Trophoblast cell (in vitro differentiated cells and primary cell): ENCODE data around the gene PTPRN2.
"Not testable (repeated sequence)": the region's sequence is repeated elsewhere in the genome, so short reads cannot be mapped to it uniquely, and the experiment has no call there.

ENCODE experiments used
- DNase-seq, 2 donors: peaks; one replicate each; pipeline ENCODE4 v3.0.0-alpha.2; 2016
- H2AFZ ChIP-seq: 2 replicates; pipeline ENCODE4 v1.6.1; 2013; ENCODE audit warnings: low read length, moderate library complexity, mild to moderate bottlenecking; ENCODE audit not compliant: insufficient read depth, poor library complexity
- H2AK5ac ChIP-seq: 2 replicates; pipeline ENCODE4 v1.6.1; 2013; ENCODE audit warnings: mild to moderate bottlenecking, low read length
- H2BK120ac ChIP-seq: 2 replicates; pipeline ENCODE4 v1.6.1; 2013; ENCODE audit warnings: low read length, mild to moderate bottlenecking, moderate library complexity; ENCODE audit not compliant: insufficient read depth, poor library complexity
- H2BK12ac ChIP-seq: 2 replicates; pipeline ENCODE4 v1.6.1; 2013; ENCODE audit warnings: mild to moderate bottlenecking, low read length, moderate library complexity
- H2BK5ac ChIP-seq: 2 replicates; pipeline ENCODE4 v1.6.1; 2013; ENCODE audit warnings: low read length, low read depth, moderate library complexity, mild to moderate bottlenecking; ENCODE audit not compliant: poor library complexity
- H3K14ac ChIP-seq: 2 replicates; pipeline ENCODE4 v1.6.1; 2013; ENCODE audit warnings: mild to moderate bottlenecking, low read length
- H3K18ac ChIP-seq: 2 replicates; pipeline ENCODE4 v1.6.1; 2013; ENCODE audit warnings: mild to moderate bottlenecking, low read length
- H3K23ac ChIP-seq: 2 replicates; pipeline ENCODE4 v1.6.1; 2013; ENCODE audit warnings: low read length
- H3K27ac ChIP-seq: 2 replicates; pipeline ENCODE4 v1.5.1; 2013; ENCODE audit warnings: low read depth, mild to moderate bottlenecking, inconsistent platforms, low read length, moderate library complexity
- H3K27me3 ChIP-seq: 2 replicates; pipeline ENCODE4 v1.6.1; 2013; ENCODE audit warnings: inconsistent platforms, mild to moderate bottlenecking, low read length, moderate library complexity; ENCODE audit not compliant: insufficient read depth
- H3K36me3 ChIP-seq, 2 experiments: 1 replicate in 1 of 2; 2 replicates in 1 of 2; pipeline ENCODE4 v1.6.1; 2013; ENCODE audit warnings: low read length in 2 of 2, mild to moderate bottlenecking in 2 of 2, moderate library complexity in 1 of 2; ENCODE audit not compliant: insufficient read depth in 2 of 2, control insufficient read depth in 1 of 2
- H3K4ac ChIP-seq: 2 replicates; pipeline ENCODE4 v1.6.1; 2013; ENCODE audit warnings: low read depth, mild to moderate bottlenecking, low read length, moderate library complexity
- H3K4me1 ChIP-seq, 2 experiments: 1 replicate in 1 of 2; 2 replicates in 1 of 2; pipeline ENCODE4 v1.6.1; 2013; ENCODE audit warnings: low read length in 2 of 2, mild to moderate bottlenecking in 2 of 2, moderate library complexity in 1 of 2; ENCODE audit not compliant: insufficient read depth in 2 of 2, control insufficient read depth in 1 of 2
- H3K4me2 ChIP-seq: 2 replicates; pipeline ENCODE4 v1.6.1; 2013; ENCODE audit warnings: inconsistent platforms, mild to moderate bottlenecking, low read length, moderate library complexity
- H3K4me3 ChIP-seq: 2 replicates; pipeline ENCODE4 v1.5.1; 2013; ENCODE audit warnings: mild to moderate bottlenecking, low read depth, low read length, inconsistent platforms
- H3K79me1 ChIP-seq: one replicate; pipeline ENCODE4 v1.6.1; 2013; ENCODE audit warnings: low read length
- H3K79me2 ChIP-seq: 2 replicates; pipeline ENCODE4 v1.6.1; 2013; ENCODE audit warnings: low read length, mild to moderate bottlenecking; ENCODE audit not compliant: control insufficient read depth, insufficient read depth, poor library complexity
- H3K9ac ChIP-seq: 2 replicates; pipeline ENCODE4 v1.6.1; 2013; ENCODE audit warnings: mild to moderate bottlenecking, low read length
- H3K9me3 ChIP-seq: 2 replicates; pipeline ENCODE4 v1.6.1; 2013; ENCODE audit warnings: low read depth, mild to moderate bottlenecking, control low read depth, inconsistent platforms, low read length; ENCODE audit not compliant: insufficient read depth
- H4K12ac ChIP-seq: 2 replicates; pipeline ENCODE4 v1.6.1; 2013; ENCODE audit warnings: low read depth, mild to moderate bottlenecking, low read length, moderate library complexity
- H4K8ac ChIP-seq: 2 replicates; pipeline ENCODE4 v1.6.1; 2013; ENCODE audit warnings: low read depth, mild to moderate bottlenecking, low read length, moderate library complexity
- H4K91ac ChIP-seq: one replicate; pipeline ENCODE4 v1.6.1; 2013; ENCODE audit warnings: low read depth, mild to moderate bottlenecking, low read length, moderate library complexity
- WGBS: extraction: QIAGEN DNeasy Blood & Tissue Kit; methylation state at CpG from one replicate; pipeline ENCODE4 v1.1.7; 2013; ENCODE audit warnings: missing lambda C conversion rate; ENCODE audit not compliant: insufficient read length, insufficient coverage; ENCODE audit errors: extremely low coverage; 5-methylcytosine and 5-hydroxymethylcytosine counted together

Gene PTPRN2

GRCh38 chr7:157702311-157703023 is 885.2 kb downstream of the PTPRN2 start:
- no peak overlapping the region for H3K27ac ChIP-seq
- no peaks in the 10 kb centered on the region for H3K79me2 ChIP-seq
- no peak overlapping the region for H2BK5ac ChIP-seq
- no peaks in the 10 kb centered on the region for H3K36me3 ChIP-seq
- H3K9ac ChIP-seq: no peak overlapping the region
- H3K18ac ChIP-seq: no peak overlapping the region
- DNase-seq: no peak
- H3K4me2 ChIP-seq: no peak overlapping the region
- no peak overlapping the region for H4K12ac ChIP-seq
- no peak overlapping the region for H2BK12ac ChIP-seq
- no peaks in the 10 kb centered on the region for H3K9me3 ChIP-seq
- no peak overlapping the region for H3K14ac ChIP-seq
- no peak overlapping the region for H3K4me3 ChIP-seq
- H3K23ac ChIP-seq: no peak overlapping the region
- H2AK5ac ChIP-seq: no peak overlapping the region
- no peak overlapping the region for H4K91ac ChIP-seq
- H3K4me1 ChIP-seq: no peaks in the 10 kb centered on the region
- H3K79me1 ChIP-seq: no peaks in the 10 kb centered on the region
- no peaks in the 10 kb centered on the region for H3K27me3 ChIP-seq
- no peak overlapping the region for H3K4ac ChIP-seq
- no peak overlapping the region for H2BK120ac ChIP-seq
- WGBS: no CpG with 5 or more reads among the region's 21 CpGs
- no peak overlapping the region for H2AFZ ChIP-seq
- no peak overlapping the region for H4K8ac ChIP-seq

- not testable (repeated sequence) for H2BK120ac ChIP-seq, H3K9me3 ChIP-seq, H3K14ac ChIP-seq, H3K36me3 ChIP-seq, H3K27me3 ChIP-seq, H3K4ac ChIP-seq, H3K18ac ChIP-seq, DNase-seq, H3K79me2 ChIP-seq, H4K91ac ChIP-seq, H3K27ac ChIP-seq, H2AFZ ChIP-seq, H3K4me2 ChIP-seq, H3K4me1 ChIP-seq, H3K79me1 ChIP-seq, H4K8ac ChIP-seq, H4K12ac ChIP-seq, H2BK5ac ChIP-seq, H2BK12ac ChIP-seq, H2AK5ac ChIP-seq, H3K23ac ChIP-seq, H3K9ac ChIP-seq, H3K4me3 ChIP-seq
- no CpG with 5 or more reads among the region's 34 CpGs for WGBS
Measured at GRCh38 chr7:157701395-157702180, 886.0 kb downstream of the PTPRN2 start.

DNA sequence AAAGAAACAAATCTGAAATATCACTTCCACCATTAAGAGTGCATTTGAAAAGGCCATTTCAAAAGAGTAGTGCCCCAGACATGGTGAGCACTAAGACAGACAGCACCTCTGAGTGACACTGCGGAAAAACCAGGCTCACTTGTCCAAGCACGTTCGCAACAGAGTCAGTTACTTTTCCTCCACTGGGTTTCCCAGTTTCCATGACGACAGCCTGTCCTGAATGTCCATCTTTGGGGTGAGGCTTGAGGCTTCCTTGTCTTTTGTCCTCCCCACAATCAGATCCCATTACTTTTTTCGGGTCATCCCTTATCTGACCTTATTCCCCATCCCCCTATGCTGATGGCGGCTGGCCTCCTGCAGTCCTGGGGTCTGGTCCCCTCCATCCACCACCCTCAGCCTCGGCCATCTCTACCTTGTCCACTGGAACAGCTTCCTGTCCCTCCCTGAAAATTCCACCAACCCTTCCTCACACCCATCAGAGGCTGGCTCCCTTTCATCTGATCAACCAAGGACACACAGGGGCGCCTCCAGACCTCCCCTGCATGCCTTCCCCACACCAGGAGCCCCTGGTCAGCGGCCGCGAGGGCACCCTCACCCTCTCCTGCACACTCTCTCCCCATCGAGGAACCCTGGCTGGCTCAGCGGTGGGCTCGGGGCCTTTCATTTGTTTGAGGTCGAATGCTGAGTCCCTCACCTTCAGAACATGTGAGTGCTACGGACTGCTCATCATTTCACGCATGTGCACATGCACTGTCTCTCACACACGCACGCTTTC is 887.2 kb downstream of the PTPRN2 start:
- no peak overlapping the region for H4K91ac ChIP-seq
- no peak overlapping the region for H4K12ac ChIP-seq
- H3K36me3 ChIP-seq: no peaks in the 10 kb centered on the region
- no peak overlapping the region for H2AK5ac ChIP-seq
- H3K79me2 ChIP-seq: no peaks in the 10 kb centered on the region
- H3K27ac ChIP-seq: no peak overlapping the region
- no peak overlapping the region for H3K18ac ChIP-seq
- H3K4me3 ChIP-seq: no peak overlapping the region
- WGBS: no CpG with 5 or more reads among the region's 19 CpGs
- no peak overlapping the region for H3K23ac ChIP-seq
- no peak overlapping the region for H2BK120ac ChIP-seq
- H3K9ac ChIP-seq: no peak overlapping the region
- no peak overlapping the region for H3K4me2 ChIP-seq
- no peaks in the 10 kb centered on the region for H3K4me1 ChIP-seq
- no peak overlapping the region for H2AFZ ChIP-seq
- H4K8ac ChIP-seq: no peak overlapping the region
- H3K79me1 ChIP-seq: no peaks in the 10 kb centered on the region
- no peak overlapping the region for H3K4ac ChIP-seq
- DNase-seq: no peak
- no peak overlapping the region for H3K14ac ChIP-seq
- no peaks in the 10 kb centered on the region for H3K27me3 ChIP-seq
- no peak overlapping the region for H2BK5ac ChIP-seq
- H3K9me3 ChIP-seq: no peaks in the 10 kb centered on the region
- H2BK12ac ChIP-seq: no peak overlapping the region

DNA sequence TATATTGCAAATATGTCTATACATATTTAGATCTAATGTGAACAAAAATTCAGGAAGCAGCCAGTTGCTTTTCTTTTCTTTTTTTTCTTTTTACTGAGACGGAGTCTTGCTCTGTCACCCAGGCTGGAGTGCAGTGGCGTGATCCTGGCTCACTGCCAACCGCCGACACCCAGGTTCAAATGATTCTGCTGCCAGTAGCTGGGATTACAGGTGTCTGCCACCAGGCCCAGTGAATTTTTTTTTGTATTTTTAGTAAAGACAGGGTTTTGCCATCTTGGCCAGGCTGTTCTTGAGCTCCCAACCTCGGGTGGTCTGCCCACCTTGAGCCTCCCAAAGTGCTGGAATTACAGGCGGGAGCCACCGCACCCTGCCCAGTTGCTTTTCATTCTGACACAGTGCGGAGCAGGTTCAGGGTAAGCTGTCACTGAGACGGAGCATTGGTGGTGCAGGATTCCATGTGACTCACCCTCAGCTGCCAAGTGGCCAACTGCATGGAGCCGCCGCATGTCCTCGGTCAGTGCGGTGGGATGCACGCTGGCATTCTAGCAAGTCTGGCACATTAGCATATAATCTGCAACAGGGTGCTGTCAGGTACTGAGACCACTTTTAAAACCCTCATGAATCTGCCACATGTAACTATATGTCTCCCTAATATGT is 888.1 kb downstream of the PTPRN2 start:
- Histone ChIP-seq H3K4me1 (no peaks in the 10 kb centered on the region), H3K9ac (no peak overlapping the region), H2BK12ac (no peak overlapping the region), H2BK5ac (no peak overlapping the region), H2AK5ac (no peak overlapping the region), H3K18ac (no peak overlapping the region), H3K36me3 (no peaks in the 10 kb centered on the region), H4K8ac (no peak overlapping the region), H3K23ac (no peak overlapping the region), H3K14ac (no peak overlapping the region), H3K9me3 (no peaks in the 10 kb centered on the region), H3K27me3 (no peaks in the 10 kb centered on the region), H3K79me1 (no peaks in the 10 kb centered on the region), H3K27ac (no peak overlapping the region), H4K91ac (no peak overlapping the region), H3K4me2 (no peak overlapping the region), H3K79me2 (no peaks in the 10 kb centered on the region), H2AFZ (no peak overlapping the region), H2BK120ac (no peak overlapping the region), H3K4ac (no peak overlapping the region), H4K12ac (no peak overlapping the region), H3K4me3 (no peak overlapping the region)
- no peak for DNase-seq
- WGBS: no CpG with 5 or more reads among the region's 14 CpGs
